HUES6 (cell line): ENCODE data around the gene HMCN1.

ENCODE experiments used
- H3K27ac ChIP-seq: 2 replicates; pipeline ENCODE4 v1.7.0; 2013; ENCODE audit warnings: low read depth, mild to moderate bottlenecking, low read length, inconsistent platforms
- H3K27me3 ChIP-seq: 2 replicates; pipeline ENCODE4 v1.6.1; 2013; ENCODE audit warnings: low read length; ENCODE audit not compliant: control insufficient read depth, insufficient read depth
- H3K36me3 ChIP-seq: 2 replicates; pipeline ENCODE4 v1.6.1; 2013; ENCODE audit warnings: low read length; ENCODE audit not compliant: control insufficient read depth, insufficient read depth
- H3K4me1 ChIP-seq: 2 replicates; pipeline ENCODE4 v1.6.1; 2013; ENCODE audit warnings: low read length; ENCODE audit not compliant: control insufficient read depth, insufficient read depth
- H3K4me3 ChIP-seq: 2 replicates; pipeline ENCODE4 v1.5.1; 2013; ENCODE audit warnings: low read depth, low read length
- H3K9ac ChIP-seq: one replicate; pipeline ENCODE4 v1.6.1; 2013; ENCODE audit warnings: mild to moderate bottlenecking, low read length
- H3K9me3 ChIP-seq: 2 replicates; pipeline ENCODE4 v1.6.1; 2013; ENCODE audit warnings: low read depth, low read length; ENCODE audit not compliant: control insufficient read depth, insufficient read depth

The HMCN1 gene

DNA sequence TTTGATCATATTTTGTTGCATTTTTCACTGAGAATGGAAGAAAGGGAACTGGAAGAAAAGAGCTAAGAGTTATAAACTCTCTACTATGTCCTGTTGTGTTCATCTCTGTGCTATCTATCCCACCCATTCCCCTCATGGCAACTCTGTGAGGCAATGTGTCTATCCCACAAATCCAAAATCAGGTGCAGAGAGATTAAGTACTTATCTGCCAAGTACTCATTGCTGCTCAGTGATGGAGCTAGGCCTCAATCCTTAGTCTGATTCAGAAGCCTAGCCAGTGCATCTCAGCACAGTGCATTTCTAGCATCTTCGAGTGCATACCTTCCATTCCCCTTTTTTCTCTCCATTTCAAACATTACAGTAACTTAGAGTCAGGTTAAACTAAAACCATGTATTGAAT, 370.3 kb downstream of the HMCN1 start:
- H3K36me3 ChIP-seq, result peaks cover 4% of the 10 kb centered on the region
- H3K27me3 ChIP-seq, result no peaks in the 10 kb centered on the region

DNA sequence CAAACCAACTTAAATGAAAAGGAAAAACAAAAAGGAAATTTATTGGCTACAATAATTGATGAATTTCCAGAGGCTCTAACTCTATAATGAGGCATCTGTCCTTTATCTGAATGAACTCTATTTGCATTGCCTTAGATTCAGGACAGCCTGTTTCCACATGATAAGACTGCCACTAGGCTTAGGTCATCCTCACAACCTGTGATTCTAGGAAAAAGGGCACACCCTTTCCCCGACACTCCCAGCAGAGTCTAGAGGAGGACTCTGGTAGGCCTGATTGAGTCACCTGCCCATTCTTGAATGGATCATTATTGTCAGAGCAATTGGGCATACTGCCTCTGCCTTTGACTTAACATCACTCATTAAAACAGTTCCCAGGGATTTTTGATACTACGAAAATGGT, 378.1 kb downstream of the HMCN1 start:
- H3K4me3 ChIP-seq, result no peak overlapping the region
- H3K27ac ChIP-seq, result no peak overlapping the region
- peaks cover 16% of the 10 kb centered on the region for H3K36me3 ChIP-seq
- no peaks in the 10 kb centered on the region for H3K9me3 ChIP-seq
- no peak overlapping the region for H3K9ac ChIP-seq
- H3K27me3 ChIP-seq, result no peaks in the 10 kb centered on the region
- no peaks in the 10 kb centered on the region for H3K4me1 ChIP-seq

More for the DNA sequence above, 370.3 kb downstream of the HMCN1 start:
- Histone ChIP-seq H3K4me3 (no peak overlapping the region), H3K27ac (no peak overlapping the region), H3K9ac (no peak overlapping the region), H3K9me3 (no peaks in the 10 kb centered on the region), H3K4me1 (no peaks in the 10 kb centered on the region)

DNA sequence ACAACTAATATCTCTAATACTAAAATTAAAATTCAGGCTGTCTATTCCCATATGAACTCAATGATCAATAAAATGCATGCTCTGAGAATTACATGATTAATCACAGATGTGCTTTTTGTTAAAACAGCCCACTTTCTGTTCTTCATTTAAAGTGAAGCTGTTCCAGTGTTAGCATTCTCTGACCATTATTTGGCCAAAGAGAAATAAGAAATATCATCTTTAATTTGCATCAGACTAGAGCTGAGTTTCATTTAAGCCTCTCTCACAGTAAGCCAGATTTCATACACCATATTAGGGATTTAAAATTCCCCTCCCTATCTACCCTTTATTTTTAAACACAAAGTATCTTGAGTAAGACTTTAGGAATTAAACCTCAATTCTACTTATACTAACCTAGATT, 379.3 kb downstream of the HMCN1 start:
- Histone ChIP-seq H3K27me3 (no peaks in the 10 kb centered on the region), H3K9me3 (no peaks in the 10 kb centered on the region), H3K4me1 (no peaks in the 10 kb centered on the region), H3K9ac (no peak overlapping the region), H3K4me3 (no peak overlapping the region), H3K36me3 (peaks cover 16% of the 10 kb centered on the region), H3K27ac (no peak overlapping the region)

DNA sequence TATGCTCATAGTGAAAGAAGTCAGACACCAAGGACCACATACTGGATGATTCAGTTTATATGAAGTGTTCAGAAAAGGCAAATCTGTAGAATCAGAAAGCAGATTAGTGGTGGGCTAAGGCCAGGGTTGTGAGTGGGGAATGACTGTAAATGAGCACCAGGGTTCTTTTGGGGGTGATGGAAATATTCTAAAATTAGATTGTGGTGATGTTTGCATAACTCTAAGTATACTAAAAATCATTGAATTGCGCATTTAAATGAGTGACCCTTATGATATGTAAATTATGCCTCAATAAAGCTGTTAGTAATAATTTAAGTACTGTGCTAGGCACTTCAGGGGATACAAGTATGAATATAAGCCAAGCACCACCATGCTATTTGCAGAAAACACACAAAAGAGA, 384.5 kb downstream of the HMCN1 start:
- H3K27me3 ChIP-seq, result no peaks in the 10 kb centered on the region
- H3K9ac ChIP-seq, result no peak overlapping the region
- no peak overlapping the region for H3K4me3 ChIP-seq
- H3K36me3 ChIP-seq, result peaks cover 17% of the 10 kb centered on the region; the same call in 1 of the 2 replicates
- H3K27ac ChIP-seq, result no peak overlapping the region
- no peaks in the 10 kb centered on the region for H3K9me3 ChIP-seq
- no peaks in the 10 kb centered on the region for H3K4me1 ChIP-seq

DNA sequence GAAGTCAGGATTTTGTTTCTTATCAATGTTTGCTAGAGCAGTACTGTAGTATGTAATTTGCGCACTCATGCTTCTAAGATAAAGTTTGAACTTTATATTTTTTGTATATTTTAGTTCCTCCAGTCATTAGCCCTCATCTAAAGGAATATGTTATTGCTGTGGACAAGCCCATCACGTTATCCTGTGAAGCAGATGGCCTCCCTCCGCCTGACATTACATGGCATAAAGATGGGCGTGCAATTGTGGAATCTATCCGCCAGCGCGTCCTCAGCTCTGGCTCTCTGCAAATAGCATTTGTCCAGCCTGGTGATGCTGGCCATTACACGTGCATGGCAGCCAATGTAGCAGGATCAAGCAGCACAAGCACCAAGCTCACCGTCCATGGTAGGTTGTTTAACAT, 388.6 kb downstream of the HMCN1 start:
- Histone ChIP-seq H3K9ac (no peak overlapping the region), H3K4me3 (no peak overlapping the region), H3K27me3 (no peaks in the 10 kb centered on the region), H3K36me3 (peaks cover 8% of the 10 kb centered on the region; the same call in 1 of the 2 replicates), H3K27ac (no peak overlapping the region), H3K9me3 (no peaks in the 10 kb centered on the region), H3K4me1 (no peaks in the 10 kb centered on the region)

DNA sequence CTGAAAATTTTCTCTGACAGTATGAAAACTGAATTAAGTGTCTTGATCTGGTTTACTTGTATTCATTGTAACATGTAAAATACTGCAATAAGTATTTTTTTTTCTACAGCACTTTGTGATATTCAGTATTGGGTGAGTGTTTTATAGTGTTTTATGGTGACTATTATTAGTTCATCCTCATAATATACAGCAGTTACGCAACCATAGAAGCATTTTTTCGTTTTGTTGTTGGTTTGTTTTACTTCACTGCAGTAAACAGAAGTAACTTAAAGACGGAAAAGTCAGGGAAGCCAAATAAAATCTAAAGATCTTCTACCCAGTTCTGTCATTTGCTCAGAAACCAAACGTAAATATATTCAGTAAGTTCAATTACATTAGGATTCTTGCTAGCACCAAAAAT, 390.8 kb downstream of the HMCN1 start:
- no peak overlapping the region for H3K4me3 ChIP-seq
- H3K27me3 ChIP-seq, result no peaks in the 10 kb centered on the region
- no peak overlapping the region for H3K9ac ChIP-seq
- no peaks in the 10 kb centered on the region for H3K4me1 ChIP-seq
- peaks cover 5% of the 10 kb centered on the region; the same call in 1 of the 2 replicates for H3K36me3 ChIP-seq
- no peak overlapping the region for H3K27ac ChIP-seq
- no peaks in the 10 kb centered on the region for H3K9me3 ChIP-seq

DNA sequence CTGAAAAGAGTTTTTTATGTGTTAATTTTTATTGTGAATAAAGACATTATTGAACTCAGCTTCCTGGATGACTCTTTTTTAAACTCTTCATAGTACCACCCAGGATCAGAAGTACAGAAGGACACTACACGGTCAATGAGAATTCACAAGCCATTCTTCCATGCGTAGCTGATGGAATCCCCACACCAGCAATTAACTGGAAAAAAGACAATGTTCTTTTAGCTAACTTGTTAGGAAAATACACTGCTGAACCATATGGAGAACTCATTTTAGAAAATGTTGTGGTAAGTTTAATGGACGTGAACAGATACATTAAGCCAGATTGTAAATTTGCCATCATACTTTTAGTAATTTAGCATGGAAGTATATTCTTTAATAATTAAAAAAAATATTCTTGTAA, 391.3 kb downstream of the HMCN1 start:
- Histone ChIP-seq H3K27me3 (no peaks in the 10 kb centered on the region), H3K4me3 (no peak overlapping the region), H3K36me3 (peaks cover 5% of the 10 kb centered on the region; the same call in 1 of the 2 replicates), H3K9ac (no peak overlapping the region), H3K9me3 (no peaks in the 10 kb centered on the region), H3K27ac (no peak overlapping the region), H3K4me1 (no peaks in the 10 kb centered on the region)

DNA sequence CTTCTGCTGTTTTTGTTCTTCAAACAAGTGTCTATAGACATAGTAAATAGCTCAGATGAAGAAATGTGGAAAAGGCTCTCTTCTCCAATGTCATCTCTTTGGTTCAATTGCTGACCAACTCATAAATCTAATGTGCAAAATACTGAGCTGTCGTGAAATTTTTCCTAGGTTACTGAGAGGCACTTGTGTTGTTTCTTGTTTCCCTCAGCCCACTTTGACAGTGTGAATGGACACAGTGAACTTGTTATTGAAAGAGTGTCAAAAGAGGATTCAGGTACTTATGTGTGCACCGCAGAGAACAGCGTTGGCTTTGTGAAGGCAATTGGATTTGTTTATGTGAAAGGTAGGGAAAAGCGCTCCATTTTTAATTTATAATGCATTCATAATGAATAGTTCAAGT, 395.6 kb downstream of the HMCN1 start:
- Histone ChIP-seq H3K4me1 (no peaks in the 10 kb centered on the region), H3K36me3 (no peaks in the 10 kb centered on the region), H3K4me3 (no peak overlapping the region), H3K27me3 (no peaks in the 10 kb centered on the region), H3K9ac (no peak overlapping the region), H3K9me3 (no peaks in the 10 kb centered on the region), H3K27ac (no peak overlapping the region)

DNA sequence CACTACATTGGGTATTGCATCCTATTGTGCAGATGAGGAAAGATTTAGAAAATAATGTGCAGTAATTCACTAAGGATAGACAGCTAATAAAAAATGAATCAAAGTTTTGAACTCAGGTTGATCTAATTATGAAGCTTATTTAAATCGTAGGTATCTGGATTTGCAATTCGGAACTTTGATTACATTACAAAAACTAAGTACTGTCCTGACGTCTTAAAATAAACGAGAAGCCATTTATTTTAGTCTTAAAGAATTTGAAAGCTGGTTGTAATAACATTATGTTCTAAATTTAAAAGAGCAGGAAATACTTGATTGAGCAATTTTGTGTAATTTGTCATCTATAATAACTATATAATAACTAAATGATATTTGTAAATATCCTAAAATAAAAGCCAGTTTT, 404.9 kb downstream of the HMCN1 start:
- H3K4me1 ChIP-seq, result no peaks in the 10 kb centered on the region; the same call in 1 of the 2 replicates

DNA sequence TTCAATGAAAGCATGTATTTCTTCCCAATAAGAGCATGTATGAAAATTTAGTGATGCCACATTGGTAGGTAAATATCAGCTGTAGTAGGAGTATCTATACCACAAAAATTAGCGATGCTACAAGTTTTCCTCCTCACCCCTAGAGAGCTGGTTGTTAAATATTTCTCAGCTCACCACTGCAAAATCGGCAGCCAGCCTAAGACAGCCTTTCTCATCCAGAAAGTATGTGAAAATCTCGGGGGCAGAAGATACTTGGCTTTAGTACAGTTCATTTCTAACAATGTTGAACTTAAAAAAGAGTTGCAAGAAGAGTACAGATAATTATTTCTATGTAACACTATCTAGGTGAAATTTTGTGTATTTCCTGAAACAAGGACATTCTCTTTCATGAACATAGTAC, 405.5 kb downstream of the HMCN1 start:
- Histone ChIP-seq H3K27ac (no peak overlapping the region), H3K4me3 (no peak overlapping the region), H3K36me3 (peaks cover 4% of the 10 kb centered on the region; the same call in 1 of the 2 replicates), H3K9ac (no peak overlapping the region), H3K27me3 (no peaks in the 10 kb centered on the region), H3K4me1 (no peaks in the 10 kb centered on the region; the same call in 1 of the 2 replicates), H3K9me3 (no peaks in the 10 kb centered on the region)

More for the DNA sequence above, 404.9 kb downstream of the HMCN1 start:
- no peak overlapping the region for H3K4me3 ChIP-seq
- H3K27ac ChIP-seq, result no peak overlapping the region
- peaks cover 4% of the 10 kb centered on the region; the same call in 1 of the 2 replicates for H3K36me3 ChIP-seq
- no peaks in the 10 kb centered on the region for H3K9me3 ChIP-seq
- H3K9ac ChIP-seq, result no peak overlapping the region
- H3K27me3 ChIP-seq, result no peaks in the 10 kb centered on the region

DNA sequence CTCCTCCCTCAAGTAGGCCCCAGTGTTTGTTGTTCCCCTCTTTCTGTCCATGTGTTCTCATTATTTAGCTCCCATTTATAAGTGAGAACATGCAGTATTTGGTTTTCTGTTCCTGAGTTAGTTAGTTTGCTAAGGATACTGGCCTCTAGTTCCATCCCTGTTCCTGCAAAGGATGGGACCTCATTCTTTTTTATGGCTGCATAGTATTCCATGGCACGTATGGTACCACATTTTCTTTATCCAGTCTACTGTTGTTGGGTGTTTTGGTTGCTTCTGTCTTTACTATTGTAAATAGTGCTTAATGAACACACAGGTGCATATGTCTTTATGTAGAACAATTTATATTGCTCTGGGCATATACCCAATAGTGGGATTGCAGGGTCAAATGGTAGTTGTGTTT, 408.0 kb downstream of the HMCN1 start:
- H3K4me3 ChIP-seq, result no peak overlapping the region
- H3K9me3 ChIP-seq, result no peaks in the 10 kb centered on the region
- H3K36me3 ChIP-seq, result peaks cover 9% of the 10 kb centered on the region; the same call in 1 of the 2 replicates
- H3K9ac ChIP-seq, result no peak overlapping the region
- no peaks in the 10 kb centered on the region; the same call in 1 of the 2 replicates for H3K4me1 ChIP-seq
- H3K27ac ChIP-seq, result no peak overlapping the region
- H3K27me3 ChIP-seq, result no peaks in the 10 kb centered on the region

DNA sequence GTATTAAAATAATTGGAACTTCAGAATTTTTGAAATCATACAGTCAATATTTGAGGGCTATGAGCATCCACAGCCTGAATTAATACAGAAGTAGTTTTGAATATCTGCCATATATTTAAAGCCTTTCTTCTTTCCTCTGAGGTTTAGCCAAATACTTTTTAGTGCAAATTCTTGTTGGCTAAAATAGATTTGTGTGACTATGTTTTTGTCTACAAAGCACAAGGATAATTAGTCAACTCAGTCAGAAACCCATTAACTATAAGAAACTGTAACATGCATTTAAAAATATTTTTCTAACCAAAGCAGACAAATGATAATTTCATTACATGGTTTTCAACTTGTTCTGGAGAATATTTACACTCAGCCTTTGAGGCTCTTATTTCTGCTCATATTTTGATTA, 408.7 kb downstream of the HMCN1 start:
- H3K36me3 ChIP-seq, result peaks cover 6% of the 10 kb centered on the region; the same call in 1 of the 2 replicates
- H3K9me3 ChIP-seq, result no peaks in the 10 kb centered on the region
- no peak overlapping the region for H3K9ac ChIP-seq
- H3K4me1 ChIP-seq, result no peaks in the 10 kb centered on the region; the same call in 1 of the 2 replicates
- no peak overlapping the region for H3K4me3 ChIP-seq
- H3K27ac ChIP-seq, result no peak overlapping the region
- no peaks in the 10 kb centered on the region for H3K27me3 ChIP-seq
